Prostate gland (tissue), 2 donors: ENCODE measurements around the gene EPN1. TPM values are rescaled to one million over a fixed set of nuclear protein-coding genes. Genes with fewer than 3 reads are reported as not detected.
"Not testable (repeated sequence)": the region's sequence is repeated elsewhere in the genome, so short reads cannot be mapped to it uniquely, and the experiment has no call there.

Experiments used
- DNase-seq: peaks from one replicate; pipeline ENCODE4 v3.0.0-alpha.2; 2019; ENCODE audit warnings: low spot score
- H3K27ac ChIP-seq, 2 donors: fragments of 200-600 bp; sonication (generic); 2 replicates each; pipeline ENCODE4 v1.5.1; 2017 to 2019
- H3K27me3 ChIP-seq: fragments of 200-600 bp; sonication (generic); replicated peaks from 2 replicates; pipeline ENCODE4 v1.5.1; 2019; ENCODE audit not compliant: insufficient read depth
- H3K36me3 ChIP-seq, 2 donors: fragments of 200-600 bp; sonication (generic); 1 replicate in 1 of 2; 2 replicates in 1 of 2; pipeline versions ENCODE4 v1.5.1 to v1.8.1; 2017 to 2019
- H3K4me1 ChIP-seq: fragments of 200-600 bp; sonication (generic); replicated peaks from 2 replicates; pipeline ENCODE4 v1.5.1; 2019
- H3K4me3 ChIP-seq, 2 donors: fragments of 200-600 bp; sonication (generic); 2 replicates each; pipeline ENCODE4 v1.5.1; 2017 to 2019
- H3K9me3 ChIP-seq: fragments of 200-600 bp; sonication (generic); 2 replicates; pipeline ENCODE4 v1.5.1; 2017
- CTCF ChIP-seq, 4 experiments: fragments of 200-600 bp in 2 of 4; fragments of 450-650 bp in 2 of 4; sonication (generic) in 2 of 4; IDR thresholded peaks; 1 replicate in 3 of 4; 2 replicates in 1 of 4; pipeline ENCODE4 v1.5.1; 2016 to 2019; ENCODE audit warnings: antibody characterized with exemption in 4 of 4, mild to moderate bottlenecking in 2 of 4, moderate library complexity in 2 of 4
- POLR2A ChIP-seq: fragments of 450-650 bp; IDR thresholded peaks from one replicate; pipeline ENCODE4 v1.6.1; 2016; ENCODE audit warnings: antibody characterized with exemption, mild to moderate bottlenecking
- POLR2AphosphoS5 ChIP-seq: sonication (generic); formaldehyde crosslinking; IDR thresholded peaks from one replicate; pipeline ENCODE4 v1.6.1; 2017; ENCODE audit warnings: antibody characterized with exemption
- WGBS: methylation state at CpG from one replicate; pipeline ENCODE4 v1.1.5; 2018; 5-methylcytosine and 5-hydroxymethylcytosine counted together
- intact Hi-C: fragments of 100-400 bp; cut with DNase I; formaldehyde crosslinking; loops from one replicate; pipeline ENCODE4 v1.14.2; 2022
- total RNA-seq, 2 donors: library from RNA; depleted of rRNA; stranded (reverse); fragments of >200 nt; gene quantifications; one replicate each; pipeline ENCODE4 v1.1.0, GENCODE V29; 2016

EPN1 gene
- total RNA-seq, 2 donors from 2014 or later: 160 to 345 TPM

- H3K9me3 ChIP-seq: no peaks in the 10 kb centered on the region
- intact Hi-C loops: no loop called here
- 83% methylated on average over 2 of the region's 3 CpGs for WGBS
- H3K27me3 ChIP-seq: no peaks in the 10 kb centered on the region
- H3K36me3 ChIP-seq: no peaks in the 10 kb centered on the region
- DNase-seq: no peak
- no peak overlapping the region for H3K4me3 ChIP-seq
- H3K4me1 ChIP-seq: no peaks in the 10 kb centered on the region
- no peak overlapping the region for H3K27ac ChIP-seq
- TF ChIP-seq POLR2A (no peak), POLR2AphosphoS5 (no peak), CTCF (IDR thresholded peaks at IDR 0.05) (no peak)
Observed at GRCh38 chr19:55712804-55713631, 38.0 kb downstream of the EPN1 start.

- Histone ChIP-seq H3K36me3 (no peaks in the 10 kb centered on the region), H3K27ac (no peak overlapping the region), H3K4me1 (no peaks in the 10 kb centered on the region), H3K27me3 (no peaks in the 10 kb centered on the region), H3K9me3 (no peaks in the 10 kb centered on the region), H3K4me3 (no peak overlapping the region)
- 85% methylated on average over 15 of the region's 15 CpGs for WGBS
- intact Hi-C loops: no loop called here
- DNase-seq: no peak
- no peak for TF ChIP-seq CTCF (IDR thresholded peaks at IDR 0.05)
- TF ChIP-seq POLR2AphosphoS5: no peak
- TF ChIP-seq POLR2A: no peak
Observed at GRCh38 chr19:55716531-55716930, 41.5 kb downstream of the EPN1 start.

DNA sequence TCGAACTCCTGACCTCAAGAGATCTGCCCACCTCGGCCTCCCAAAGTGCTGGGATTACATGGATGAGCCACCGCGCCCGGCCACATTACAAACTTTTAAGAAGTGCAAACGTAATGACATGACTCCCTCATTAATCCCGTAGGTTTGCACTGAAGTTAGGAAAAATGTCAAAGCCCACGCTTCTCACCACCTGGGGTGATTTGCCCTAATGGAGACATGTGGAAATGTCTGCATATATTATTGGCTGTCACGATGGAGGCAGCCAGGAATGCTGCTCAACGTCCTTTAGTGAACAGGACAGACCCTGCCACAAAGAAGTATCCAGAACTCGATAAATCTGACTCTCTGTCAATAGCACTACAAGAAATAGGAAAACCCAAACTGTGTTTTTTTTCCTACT, 42.2 kb downstream of the EPN1 start:
- Histone ChIP-seq H3K4me3 (no peak overlapping the region), H3K27ac (no peak overlapping the region), H3K27me3 (no peaks in the 10 kb centered on the region), H3K9me3 (no peaks in the 10 kb centered on the region), H3K4me1 (no peaks in the 10 kb centered on the region), H3K36me3 (no peaks in the 10 kb centered on the region)
- TF ChIP-seq CTCF (IDR thresholded peaks at IDR 0.05) (no peak), POLR2A (no peak), POLR2AphosphoS5 (no peak)
- intact Hi-C loops: no loop called here
- 65% methylated on average over 11 of the region's 11 CpGs for WGBS
- DNase-seq: no peak

GRCh38 chr19:55717879-55718711, 43.1 kb downstream of the EPN1 start:
- H3K4me1 ChIP-seq, H3K9me3 ChIP-seq, intact Hi-C loops, H3K27ac ChIP-seq, H3K4me3 ChIP-seq, DNase-seq, H3K36me3 ChIP-seq, H3K27me3 ChIP-seq: not testable (repeated sequence)
- WGBS: 17% methylated on average over 13 of the region's 13 CpGs

DNA sequence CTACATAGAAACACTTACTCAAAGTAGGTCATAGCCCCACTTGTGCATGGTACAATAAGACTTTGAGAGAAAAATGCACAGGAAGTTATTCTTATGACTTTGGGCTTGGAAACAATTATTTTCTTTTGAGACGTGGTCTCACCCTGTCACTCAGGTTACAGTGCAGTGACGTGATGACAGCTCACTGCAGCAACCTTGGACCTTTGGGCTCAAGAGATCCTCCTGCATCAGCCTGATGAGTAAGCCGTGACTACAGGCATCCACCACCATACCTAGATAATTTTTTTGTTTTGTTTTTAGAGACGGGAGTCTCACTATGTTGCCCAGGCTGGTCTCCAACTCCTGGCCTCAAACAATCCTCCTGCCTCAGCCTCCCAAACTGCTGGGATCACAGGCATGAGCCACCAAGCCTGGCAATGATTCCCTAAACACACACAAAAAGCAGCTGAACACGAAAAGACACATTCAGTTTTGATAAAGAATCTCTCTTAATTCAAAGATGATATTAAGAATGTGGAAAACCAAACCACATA, 45.3 kb downstream of the EPN1 start:
- no peaks in the 10 kb centered on the region for H3K9me3 ChIP-seq
- intact Hi-C loops: no loop called here
- H3K36me3 ChIP-seq: no peaks in the 10 kb centered on the region
- H3K27ac ChIP-seq: no peak overlapping the region
- H3K4me3 ChIP-seq: no peak overlapping the region
- no peak for DNase-seq
- 68% methylated on average over 5 of the region's 5 CpGs for whole genome bisulfite sequencing
- no peaks in the 10 kb centered on the region for H3K27me3 ChIP-seq
- no peak for TF ChIP-seq POLR2A
- TF ChIP-seq POLR2AphosphoS5: no peak
- TF ChIP-seq CTCF (IDR thresholded peaks at IDR 0.05): no peak
- H3K4me1 ChIP-seq: no peaks in the 10 kb centered on the region
